GM19397 (cell line): ENCODE data around the gene HAT1.

Source experiments
- ATAC-seq: cut with Tn5 transposase; IDR thresholded peaks from one replicate; pipeline ENCODE4 v1.9.1; 2021; ENCODE audit warnings: mild to moderate bottlenecking, moderate library complexity; ENCODE audit not compliant: unreplicated experiment

HAT1 gene

GRCh38 chr2:172021955-172022354 is 99.7 kb downstream of the HAT1 start:
- no peak for ATAC-seq

GRCh38 chr2:172031536-172031935 is 109.3 kb downstream of the HAT1 start:
- no peak for ATAC-seq
